HepG2 (cell line): ENCODE measurements around the gene GAS2L2. TPM values are rescaled to one million over a fixed set of nuclear protein-coding genes. Genes with fewer than 3 reads are reported as not detected.

ENCODE experiments used
- ATAC-seq: fragments of 200-7000 bp; cut with Tn5 transposase; 3 replicates; pipeline ENCODE4 v1.9.1; 2020; ENCODE audit warnings: mild to moderate bottlenecking, moderate library complexity
- BruUV-seq: library from RNA; stranded (reverse); fragments of 400-500 nt; replicated peaks from 2 replicates; lab custom pipeline; 2021; lab: Mats Ljungman, UMichigan
- CTCF ChIA-PET: fragments of 300-600 bp; formaldehyde crosslinking; extraction: SDS; loops from one replicate; lab custom pipeline; 2021; ENCODE audit warnings: low total read pairs, inconsistent platforms, low intra/inter-chr PET ratio; lab: Yijun Ruan, JAX
- POLR2A ChIA-PET: fragments of 350-600 bp; sonication (Branson Sonifier 250); formaldehyde crosslinking; loops from one replicate; lab custom pipeline; 2020; ENCODE audit warnings: antibody characterized with exemption, inconsistent platforms; lab: Yijun Ruan, JAX
- DNase-seq: peaks from one replicate; pipeline ENCODE4 v3.0.0-alpha.2; 2015; ENCODE audit warnings: low spot score
- FAIRE-seq: peaks from 3 replicates; lab custom pipeline; 2011; peaks lifted over from hg19 to GRCh38; lab: Jason Lieb, UNC
- H2AFZ ChIP-seq: one replicate; pipeline ENCODE4 v1.6.1; 2011; ENCODE audit warnings: low read length, inconsistent platforms
- H3K27ac ChIP-seq: fragments of 300-600 bp; 3 replicates; pipeline ENCODE4 v1.8.0; 2011; ENCODE audit warnings: mixed run types, mild to moderate bottlenecking, mixed read lengths, low read length, inconsistent platforms; ENCODE audit not compliant: insufficient read depth; ENCODE audit errors: extremely low read length
- H3K27me3 ChIP-seq, 2 experiments: fragments of 200-600 bp in 1 of 2; 2 replicates in 1 of 2; 3 replicates in 1 of 2; pipeline versions ENCODE4 v1.6.0 to v1.8.0; 2011; ENCODE audit warnings: low read length in 2 of 2, mild to moderate bottlenecking in 2 of 2, moderate library complexity in 2 of 2, inconsistent platforms in 1 of 2; ENCODE audit not compliant: insufficient read depth in 2 of 2, control insufficient read depth in 1 of 2
- H3K36me3 ChIP-seq, 2 experiments: fragments of 200-600 bp in 1 of 2; replicated peaks in 1 of 2; 2 replicates in 1 of 2; 3 replicates in 1 of 2; pipeline versions ENCODE4 v1.5.1 to v1.8.0; 2011; ENCODE audit warnings: low read length in 2 of 2, inconsistent platforms in 1 of 2; ENCODE audit not compliant: insufficient read depth in 2 of 2, control insufficient read depth in 1 of 2
- H3K4me1 ChIP-seq: 2 replicates; pipeline ENCODE4 v1.5.1; 2012; ENCODE audit warnings: low read length, inconsistent platforms; ENCODE audit not compliant: insufficient read depth
- H3K4me2 ChIP-seq: 2 replicates; pipeline ENCODE4 v1.6.0; 2011; ENCODE audit warnings: low read depth, low read length, inconsistent platforms
- H3K4me3 ChIP-seq, 3 experiments: fragments of 200-600 bp in 1 of 3; sonication (generic), shearing (Covaris generic) in 1 of 3; replicated peaks in 1 of 3; 2 replicates each; pipeline ENCODE4 v1.5.1; 2011 to 2016; ENCODE audit warnings: low read length in 3 of 3, inconsistent platforms in 2 of 3, low read depth in 2 of 3, mild to moderate bottlenecking in 2 of 3, control low read depth in 1 of 3, mixed read lengths in 1 of 3; ENCODE audit not compliant: insufficient read depth in 1 of 3
- H3K79me2 ChIP-seq: one replicate; pipeline ENCODE4 v1.6.1; 2011; ENCODE audit warnings: low read length, inconsistent platforms; ENCODE audit not compliant: insufficient read depth
- H3K9ac ChIP-seq: 2 replicates; pipeline ENCODE4 v1.6.0; 2011; ENCODE audit warnings: mild to moderate bottlenecking, low read depth, low read length, inconsistent platforms; ENCODE audit not compliant: insufficient read depth
- H3K9me3 ChIP-seq: 2 replicates; pipeline ENCODE4 v1.5.1; 2012; ENCODE audit warnings: mild to moderate bottlenecking, low read length
- H4K20me1 ChIP-seq: 2 replicates; pipeline ENCODE4 v1.6.0; 2011; ENCODE audit warnings: inconsistent platforms, mild to moderate bottlenecking, low read length, moderate library complexity; ENCODE audit not compliant: insufficient read depth
- HCFC1 ChIP-seq: fragments of 150-350 bp; IDR thresholded peaks from 2 replicates; pipeline ENCODE4 v1.6.1; 2014; ENCODE audit warnings: low read depth, low read length
- RERE ChIP-seq: IDR thresholded peaks from 2 replicates; pipeline ENCODE4 v1.6.1; 2016; ENCODE audit warnings: low read depth, missing genetic modification reagents, missing compliant biosample characterization
- ZNF629 ChIP-seq: sonication (generic); formaldehyde crosslinking; conservative IDR thresholded peaks from 2 replicates; pipeline ENCODE4 v1.5.0; 2020; ENCODE audit warnings: missing genetic modification reagents
- ZNF766 ChIP-seq: sonication (generic); formaldehyde crosslinking; IDR thresholded peaks from 2 replicates; pipeline ENCODE4 v1.5.0; 2020; ENCODE audit warnings: missing genetic modification reagents, borderline replicate concordance
- WGBS: methylation state at CpG from one replicate; pipeline ENCODE4 v1.1.6; 2017; ENCODE audit warnings: low lambda C conversion rate; 5-methylcytosine and 5-hydroxymethylcytosine counted together
- in situ Hi-C: cut with HindIII; loops from 2 replicates; pipeline ENCODE4 v1.10.0; 2017; ENCODE audit warnings: low pct_unique_long_range_greater_than_20kb; ENCODE audit not compliant: extremely low pct_ligation_motif_present
- intact Hi-C: fragments of 100-400 bp; cut with micrococcal nuclease; formaldehyde crosslinking; loops from one replicate; pipeline ENCODE4 v1.10.0; 2022; ENCODE audit not compliant: unreplicated experiment
- polyA plus RNA-seq, 8 experiments: library from polyadenylated mRNA; depleted of rRNA in 3 of 8; stranded (reverse) in 7 of 8; unstranded in 1 of 8; fragments of >200 nt; fragmentation: Illumina TruSeq in 4 of 8; extraction: Trizol in 4 of 8; gene quantifications; 2 replicates each; pipeline versions ENCODE4 v1.2.1 to v1.2.3, GENCODE V29; 2011 to 2016; ENCODE audit warnings: low read depth in 4 of 8, missing spikeins in 1 of 8, mixed read lengths in 1 of 8; ENCODE audit not compliant: insufficient read depth in 1 of 8
- total RNA-seq, 5 experiments: library from RNA; depleted of rRNA; stranded (reverse); fragments of >200 nt; fragmentation: Illumina TruSeq; extraction: Trizol; gene quantifications; 2 replicates each; pipeline ENCODE4 v1.2.3, GENCODE V29; 2016; ENCODE audit warnings: low read depth in 1 of 5

Gene GAS2L2
- total and polyA plus RNA-seq, 2 of the 13 experiments (the other 11 are each of a cell fraction or from before 2014, with no cell fraction given), result not detected

GRCh38 chr17:35730400-35731005, 22.5 kb downstream of the GAS2L2 start:
- Histone ChIP-seq H3K9ac (no peak overlapping the region), H3K27me3 (no peaks in the 10 kb centered on the region), H3K4me2 (peak overlapping the region; percentile 96; the same call in 1 of the 2 replicates), H2AFZ (no peak overlapping the region), H3K4me3 (no peak overlapping the region), H3K4me1 (peaks cover 40% of the 10 kb centered on the region), H3K79me2 (peaks cover 2% of the 10 kb centered on the region), H3K36me3 (peaks cover under 1 to 4% of the 10 kb centered on the region in 2 experiments; a peak in 1 of 5 replicates), H3K9me3 (no peaks in the 10 kb centered on the region), H3K27ac (no peak overlapping the region), H4K20me1 (no peaks in the 10 kb centered on the region)
- ChIA-PET CTCF (no interaction called here), POLR2A (interaction anchor here (1.4 to 1.8 kb wide), 4 partner anchors 17 to 152 kb away, joined by 3 to 7 read pairs (median 4); partner anchors contain the start of gene PEX12)
- intact Hi-C loops (no loop called here), in situ Hi-C loops (loop anchor here (25.0 kb wide), 1 partner anchor 418 kb away; no protein-coding TSS in a partner anchor)
- no peak for DNase-seq
- 64% methylated on average over 10 of the region's 10 CpGs for WGBS
- ATAC-seq, result no peak
- no peak for FAIRE-seq
- BruUV-seq, result no TSS peak
- peak; percentile 53; the same call in 1 of the 2 replicates for TF ChIP-seq ZNF629 (CRISPR knock-in tag)
- TF ChIP-seq HCFC1, result no peak
- TF ChIP-seq ZNF766 (CRISPR knock-in tag), result no peak
- TF ChIP-seq RERE (CRISPR knock-in tag), result no peak
